HuH-7.5 (cell line): ENCODE results near the gene APOH.

Experiments used
- DNase-seq: peaks from one replicate; pipeline ENCODE4 v3.0.0; 2011; ENCODE audit warnings: low spot score

The APOH gene

DNA sequence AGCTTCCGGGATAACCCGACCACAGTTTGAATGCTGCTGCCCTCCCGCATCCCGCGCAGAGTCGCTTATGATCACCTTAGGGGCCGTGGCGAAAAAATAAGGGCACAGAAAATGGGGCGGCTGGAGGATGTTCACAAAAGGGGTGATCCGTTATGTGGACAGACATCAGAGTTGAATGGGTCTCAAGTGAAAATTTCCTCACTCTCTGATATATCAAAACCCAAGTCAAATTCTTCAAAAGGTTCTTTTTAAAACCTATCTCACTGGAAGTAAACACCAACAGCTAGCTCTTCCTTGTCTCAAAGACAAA, 36.9 kb downstream of the APOH start:
- DNase-seq = no peak

DNA sequence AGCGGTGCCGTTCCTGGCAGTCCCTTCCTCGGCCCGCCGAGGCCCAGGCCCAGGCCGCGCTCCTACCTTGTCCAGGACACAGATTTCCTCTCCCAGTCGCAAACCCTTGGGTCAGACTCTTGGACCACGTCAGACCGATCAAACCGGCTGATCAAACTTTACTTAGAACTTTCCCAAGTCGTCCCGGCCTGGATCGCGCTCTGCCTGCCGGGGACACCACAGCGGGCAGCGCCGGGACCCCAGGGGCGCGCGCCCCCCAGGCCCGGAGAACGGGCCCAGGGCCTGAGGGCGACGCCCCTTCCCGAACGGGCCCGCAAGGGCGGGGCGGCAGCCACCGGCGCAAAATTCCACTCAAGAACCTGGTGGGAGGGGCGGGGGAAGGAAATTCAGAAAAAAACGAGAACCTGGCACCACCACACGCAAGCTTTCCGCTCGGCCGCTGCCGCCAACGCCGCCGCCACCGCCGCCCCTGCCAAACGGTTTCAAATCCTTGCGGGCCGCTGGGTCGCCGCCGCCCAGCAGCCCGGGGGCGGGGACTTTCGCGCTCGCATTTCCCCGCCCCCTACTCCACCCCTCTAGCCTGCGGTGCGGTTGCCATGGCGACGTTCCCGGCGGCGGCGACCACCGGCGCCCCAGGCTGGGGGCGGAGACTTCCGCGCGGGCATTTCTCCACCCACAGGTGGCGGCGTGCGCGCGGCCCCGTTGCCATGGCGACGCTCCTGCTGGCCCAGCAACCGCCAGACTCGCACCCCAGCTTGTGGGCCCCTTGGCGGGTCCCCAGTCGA, 37.4 kb downstream of the APOH start, which contains the start of gene CEP112:
TSS of gene CEP112 (minus strand) at position 541 of the 785 bp plus-strand sequence.
- peak; percentile 73 for DNase-seq

DNA sequence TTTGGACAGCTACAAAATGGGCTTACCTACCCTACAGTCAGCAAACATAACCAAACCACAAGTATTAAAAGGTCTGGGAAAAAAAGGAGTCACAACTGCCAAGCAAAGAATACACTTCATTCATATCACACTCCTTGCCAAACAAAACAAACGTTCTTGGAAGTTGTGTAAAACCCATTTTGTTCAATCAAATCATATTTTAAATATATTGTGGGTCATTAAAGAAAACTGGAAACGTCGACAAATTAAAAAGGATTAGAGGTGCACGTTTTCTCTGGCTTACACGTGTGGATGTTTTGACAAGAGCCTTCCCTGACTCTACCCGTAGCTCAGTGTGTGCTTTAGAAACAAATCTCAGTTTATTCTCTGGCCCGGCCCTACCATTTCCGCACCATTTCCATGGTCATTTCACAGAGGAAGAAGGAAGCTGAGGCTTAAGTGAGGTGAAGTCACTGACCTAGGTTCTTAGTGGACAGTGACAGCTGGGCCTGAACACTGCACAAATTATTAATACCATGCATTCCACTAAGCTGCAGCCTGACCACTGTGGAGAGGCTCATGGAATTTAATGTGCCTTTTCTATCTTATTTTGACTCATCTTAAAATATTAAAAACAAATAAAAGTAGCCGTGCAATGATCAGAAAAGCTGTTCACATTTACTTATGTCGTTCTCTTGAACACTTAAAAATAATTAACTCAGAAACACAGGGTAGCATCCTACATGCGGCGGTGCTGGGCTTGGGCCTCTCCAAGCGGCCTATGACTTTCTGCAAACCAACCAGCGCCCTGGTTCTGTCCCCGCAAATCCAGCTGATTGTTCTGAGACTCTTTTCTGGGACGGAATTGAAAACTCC, 38.2 kb downstream of the APOH start:
- DNase-seq = no peak

DNA sequence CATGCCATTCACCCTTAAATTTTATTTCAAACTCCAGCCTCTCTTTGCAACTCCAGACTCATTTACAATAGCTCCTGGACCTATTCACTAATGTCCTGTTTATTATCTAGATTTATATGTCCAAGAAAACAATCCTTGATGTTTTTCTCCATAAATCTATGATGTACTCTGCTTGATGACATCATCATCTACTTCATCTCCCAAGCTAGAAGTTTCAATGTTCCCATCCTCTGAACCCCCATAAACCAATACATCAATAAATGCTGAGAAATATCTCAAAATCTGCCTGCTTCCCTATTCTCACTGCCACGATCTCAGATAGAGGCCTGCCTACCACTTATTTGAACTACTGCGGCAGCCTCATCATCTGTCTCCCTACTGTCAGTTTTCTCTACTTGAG, 41.5 kb downstream of the APOH start:
- DNase-seq = no peak

DNA sequence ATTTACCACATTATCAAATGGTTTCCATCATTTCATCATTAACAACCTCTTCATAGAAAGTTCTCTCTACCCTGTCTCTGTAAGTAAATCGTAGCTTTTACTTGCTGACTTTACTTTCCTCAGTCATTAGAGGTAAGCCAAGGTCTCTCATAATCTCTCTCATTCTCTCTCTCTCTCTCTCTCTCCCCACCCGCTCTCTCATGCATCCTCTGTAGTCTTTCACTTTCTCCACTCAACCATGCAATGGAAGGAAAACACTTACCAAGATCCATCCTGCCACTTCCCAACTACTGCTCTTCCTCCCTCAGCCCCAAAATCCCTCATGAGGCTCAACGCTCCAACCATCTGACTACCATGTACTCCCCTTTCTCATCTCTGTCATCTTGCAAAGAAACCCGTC, 43.4 kb downstream of the APOH start:
- no peak for DNase-seq

DNA sequence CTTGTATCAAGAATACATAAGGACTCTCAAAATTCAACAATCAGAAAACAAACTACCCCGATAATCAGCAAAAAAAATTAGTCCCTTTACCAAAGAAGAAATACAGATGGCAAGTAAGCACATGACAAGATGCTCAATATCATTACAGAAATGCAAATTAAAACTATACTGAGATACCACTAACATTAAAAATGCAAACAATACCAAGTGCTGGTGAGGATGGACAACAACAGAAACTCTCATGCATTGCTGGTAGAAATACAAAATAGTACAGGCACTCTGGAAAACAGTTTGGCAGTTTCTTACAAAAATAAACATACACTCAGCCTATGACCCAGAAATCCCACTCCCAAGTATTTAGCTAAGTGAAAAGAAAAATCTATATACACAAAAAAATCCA, 44.8 kb downstream of the APOH start:
- no peak for DNase-seq

DNA sequence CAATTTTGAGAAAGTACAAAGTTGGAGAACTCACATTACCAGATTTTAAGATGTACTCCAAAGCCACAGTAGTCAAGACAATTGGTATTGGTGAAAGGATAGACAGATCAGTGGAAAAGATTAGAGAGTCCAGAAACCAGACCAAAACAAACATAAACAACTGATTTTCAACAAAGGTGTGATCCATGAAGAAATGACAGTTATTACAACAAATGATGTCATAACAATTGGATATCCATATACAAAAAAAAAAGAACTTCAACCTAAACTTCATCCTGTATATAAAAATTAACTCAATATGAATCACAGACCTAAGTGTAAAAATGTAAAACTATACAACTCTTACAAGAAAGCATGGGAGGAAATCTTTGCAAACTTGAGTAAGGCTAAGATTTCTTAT, 45.7 kb downstream of the APOH start:
- DNase-seq = no peak

DNA sequence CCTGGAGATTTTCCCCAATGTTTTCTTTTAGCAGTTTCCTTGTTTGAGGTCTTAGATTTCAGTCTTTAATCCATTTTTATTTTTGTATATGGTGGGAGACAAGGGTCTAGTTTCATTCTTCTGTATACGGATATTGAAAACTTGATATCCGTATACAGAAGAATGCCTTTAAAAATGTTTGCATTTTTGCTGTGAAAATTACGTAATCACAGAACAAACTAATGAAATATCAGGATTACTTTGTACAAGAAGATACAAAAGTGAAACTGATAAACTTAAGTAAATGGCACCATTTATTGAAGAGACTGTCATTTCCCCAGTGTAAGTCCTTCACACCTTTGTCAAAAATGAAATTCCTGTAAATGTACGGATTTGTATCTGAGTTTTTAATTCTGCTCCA, 50.6 kb downstream of the APOH start:
- DNase-seq = no peak

DNA sequence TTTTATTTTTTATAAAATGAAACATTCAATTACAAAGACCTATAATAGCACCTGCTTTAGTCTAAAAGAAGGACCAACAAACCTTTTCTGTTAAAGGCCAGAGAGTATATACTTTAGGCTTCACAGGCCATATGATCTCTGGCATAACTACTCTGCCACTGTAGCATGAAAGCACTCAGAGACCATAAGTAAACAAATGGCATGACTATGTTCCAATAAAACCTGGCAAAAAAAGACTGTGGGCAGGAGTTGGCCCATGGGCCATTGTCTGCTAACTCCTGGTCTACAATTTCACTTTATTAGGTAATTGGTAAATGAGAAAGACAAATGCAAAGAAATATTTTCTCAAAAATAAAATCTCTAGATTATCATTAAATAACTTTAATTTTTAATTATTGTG, 52.2 kb downstream of the APOH start:
- DNase-seq = no peak

DNA sequence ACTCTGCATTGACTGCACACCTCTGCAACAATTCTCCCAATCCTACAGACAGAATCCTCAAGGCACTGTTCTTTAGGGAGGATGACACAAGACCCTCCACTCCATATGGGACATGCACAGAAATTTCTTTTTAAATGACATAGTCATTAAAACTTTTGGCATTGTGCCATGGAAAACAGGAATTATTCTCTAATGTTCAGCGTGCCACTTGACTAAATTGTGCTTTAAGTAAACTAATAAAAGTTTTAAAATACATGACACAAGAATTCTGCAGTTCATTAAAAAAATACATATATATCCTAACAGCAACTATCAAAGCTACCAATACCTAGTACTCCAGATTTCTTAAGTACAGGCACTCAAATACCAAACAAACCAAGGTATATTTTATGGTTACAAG, 53.3 kb downstream of the APOH start:
- no peak for DNase-seq

DNA sequence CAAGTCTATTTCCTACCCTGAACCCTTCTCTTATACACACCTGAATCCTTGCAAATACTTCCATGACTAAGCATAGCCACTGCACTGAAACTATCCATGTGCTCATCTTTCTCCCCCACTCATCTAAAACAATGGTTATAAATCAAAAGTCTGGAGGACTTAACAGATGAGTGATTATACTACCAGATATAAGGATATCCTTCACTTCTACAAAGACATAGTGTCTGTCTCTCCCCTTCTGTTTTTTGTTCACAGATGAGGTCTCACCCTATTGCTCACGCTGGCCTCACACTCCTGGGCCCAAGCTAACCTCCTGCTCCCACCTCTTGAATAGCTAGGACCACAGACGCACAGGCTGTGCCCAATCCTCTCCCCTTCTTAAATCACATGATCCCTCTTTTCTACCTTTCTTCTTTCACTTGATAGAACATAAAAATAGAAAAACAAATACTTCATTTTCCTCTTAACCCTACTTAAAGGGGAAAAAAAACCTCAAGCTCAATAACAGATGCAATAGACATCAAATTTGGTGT, 56.5 kb downstream of the APOH start:
- no peak for DNase-seq

DNA sequence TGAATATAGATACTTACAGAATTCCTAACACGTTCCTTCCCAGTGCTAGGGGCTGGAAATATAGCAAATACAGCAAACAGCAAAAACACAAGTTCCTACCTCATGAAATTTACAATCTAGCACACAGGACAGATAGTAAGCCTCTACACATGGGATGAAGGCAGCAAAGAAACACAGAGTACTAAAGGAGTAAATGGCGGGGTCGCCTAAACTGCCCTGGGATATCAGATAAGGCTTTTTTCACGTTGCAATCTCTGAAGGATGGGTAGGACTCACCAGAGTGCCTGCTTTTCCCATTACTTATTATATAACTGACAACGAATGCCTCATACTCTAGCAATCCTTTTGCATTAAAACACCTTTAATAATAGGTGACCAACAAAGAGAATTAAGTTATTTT, 57.1 kb downstream of the APOH start:
- no peak for DNase-seq

DNA sequence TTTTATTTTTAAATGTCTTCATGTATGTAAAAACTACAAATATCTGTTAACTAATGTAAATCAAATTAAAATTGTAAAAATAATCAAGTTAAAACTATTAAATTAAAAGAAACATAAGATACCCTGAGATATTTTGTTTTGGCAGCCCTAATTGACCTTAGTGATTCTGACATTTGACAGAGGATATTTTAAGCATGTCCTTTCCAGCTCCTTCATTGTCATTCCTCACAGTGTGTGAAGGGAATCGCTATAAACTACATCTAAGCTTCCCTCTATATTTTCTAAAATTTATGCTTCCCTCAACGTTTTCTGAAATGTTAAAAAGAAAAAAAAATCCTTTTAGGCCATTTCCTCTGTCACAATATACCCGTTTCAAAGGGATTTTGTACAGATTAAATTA, 57.5 kb downstream of the APOH start:
- DNase-seq = no peak

DNA sequence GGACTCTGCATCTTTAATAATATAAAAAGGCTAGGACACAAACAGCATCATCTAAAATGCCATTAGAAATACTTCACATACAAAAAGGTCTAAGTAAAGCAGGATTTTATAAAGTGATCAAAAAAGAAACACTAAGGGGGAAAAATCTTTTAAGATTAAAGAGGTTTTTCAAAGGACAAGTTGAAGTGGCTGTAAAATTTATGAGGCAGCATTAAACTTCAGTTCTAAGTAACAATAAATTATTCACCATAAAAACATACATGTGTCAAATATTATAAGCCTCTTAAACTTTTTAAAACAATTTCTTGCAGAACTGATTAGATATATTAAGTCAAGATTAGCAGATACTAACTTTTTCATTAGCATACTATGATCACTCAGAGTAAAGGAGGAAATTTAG, 58.0 kb downstream of the APOH start:
- no peak for DNase-seq

DNA sequence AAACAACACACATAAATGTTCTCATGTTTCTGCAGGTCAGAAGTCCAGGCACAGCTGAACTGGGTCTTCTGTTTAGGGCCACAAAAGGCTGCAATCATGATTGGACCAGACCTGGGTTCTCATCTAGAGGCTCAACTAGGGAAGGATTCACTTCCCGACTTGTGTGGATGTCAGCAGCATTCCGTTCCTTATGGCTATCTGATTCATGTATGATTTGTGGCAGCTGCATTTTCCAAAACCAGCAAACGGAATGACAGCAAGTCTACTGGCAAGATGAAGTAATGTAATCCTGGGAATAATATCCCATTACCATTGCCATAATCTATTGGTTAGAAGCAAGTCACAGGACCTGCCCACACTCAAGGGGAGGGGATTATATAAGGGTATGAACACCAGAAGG, 59.4 kb downstream of the APOH start:
- no peak for DNase-seq

DNA sequence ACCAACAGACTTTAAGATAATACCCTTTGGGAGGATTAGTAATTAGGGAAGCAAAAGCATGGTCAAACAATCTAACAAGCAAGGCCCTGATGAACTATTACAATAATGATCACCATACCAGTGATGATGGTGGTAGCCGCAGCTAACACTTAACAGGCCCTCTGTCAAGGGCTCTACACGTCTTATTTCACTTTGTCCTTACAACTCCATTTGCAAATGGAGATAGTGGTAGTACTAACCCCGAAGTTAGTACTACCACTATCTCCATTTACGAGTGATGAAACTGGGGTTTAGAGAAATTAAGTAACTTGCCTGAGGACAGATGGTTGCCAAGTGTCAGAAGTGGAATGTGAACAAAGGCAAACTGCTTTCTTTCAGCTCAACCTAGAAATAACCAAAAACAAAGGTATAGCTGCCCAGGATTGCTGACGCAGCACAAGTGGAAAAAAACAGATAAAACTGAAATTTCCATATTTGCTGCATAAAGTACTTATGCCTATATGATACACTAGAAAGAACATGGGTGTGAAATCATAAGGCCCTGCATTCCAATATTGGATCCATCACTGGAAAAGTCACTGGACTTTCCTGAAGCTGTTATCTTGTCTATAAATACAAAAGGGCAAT, 61.9 kb downstream of the APOH start:
- DNase-seq = no peak

DNA sequence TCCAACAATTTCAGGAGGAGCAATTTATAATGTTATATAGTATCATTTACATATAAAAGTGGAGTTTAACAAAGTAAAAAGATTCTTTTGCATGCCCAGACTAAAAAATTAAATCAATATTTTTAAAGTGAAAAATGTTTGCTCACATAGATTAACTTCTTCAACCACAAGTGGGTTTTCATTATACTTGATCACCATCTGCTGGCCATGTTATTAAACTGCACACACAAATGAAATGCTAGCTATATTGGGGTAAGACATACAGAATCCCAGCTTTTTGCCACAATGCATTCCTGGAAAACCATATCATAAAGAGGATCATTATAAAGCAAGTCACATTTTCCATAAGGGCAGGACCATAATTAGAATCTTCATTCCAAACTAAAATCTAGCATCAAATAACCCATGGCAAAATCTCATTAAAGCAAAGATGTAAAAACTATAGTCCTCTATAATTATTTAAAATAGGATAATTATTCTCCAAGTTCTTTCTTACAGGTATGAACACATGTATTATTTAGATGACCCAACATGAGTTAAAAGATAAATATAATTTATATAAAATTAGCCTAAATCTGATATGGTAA, 63.6 kb downstream of the APOH start:
- peak; percentile 56 for DNase-seq
